H1 (cell line): ENCODE data around the gene MCHR1. TPM values are rescaled to one million over a fixed set of nuclear protein-coding genes. Genes with fewer than 3 reads are reported as not detected.
"Not testable (repeated sequence)": the region's sequence is repeated elsewhere in the genome, so short reads cannot be mapped to it uniquely, and the experiment has no call there.

ENCODE experiments used
- CTCF ChIA-PET: fragments of 300-600 bp; sonication (Branson Sonifier 250); formaldehyde crosslinking; loops from one replicate; lab custom pipeline; 2021; ENCODE audit not compliant: partially characterized antibody; lab: Charles Lee
- POLR2A ChIA-PET: fragments of 300-600 bp; sonication (Branson Sonifier 250); formaldehyde crosslinking; loops from one replicate; lab custom pipeline; 2021; ENCODE audit warnings: inconsistent platforms; ENCODE audit not compliant: partially characterized antibody; lab: Charles Lee
- DNase-seq, 2 experiments: peaks; one replicate each; pipeline versions ENCODE4 v3.0.0 to v3.0.0-alpha.2; 2010 to 2022; ENCODE audit warnings: low spot score in 2 of 2, low read depth in 1 of 2, mixed read lengths in 1 of 2
- FAIRE-seq: peaks from 2 replicates; lab custom pipeline; 2011; peaks lifted over from hg19 to GRCh38; lab: Jason Lieb, UNC
- H2AFZ ChIP-seq: 2 replicates; pipeline ENCODE4 v1.8.1; 2012; ENCODE audit warnings: low read length, inconsistent platforms
- H2AK5ac ChIP-seq: 2 replicates; pipeline ENCODE4 v1.6.1; 2013; ENCODE audit warnings: low read depth, low read length
- H2BK120ac ChIP-seq: replicated peaks from 2 replicates; pipeline ENCODE3; 2013; ENCODE audit warnings: low read depth, low read length, inconsistent platforms
- H2BK12ac ChIP-seq: 2 replicates; pipeline ENCODE4 v1.6.1; 2013; ENCODE audit warnings: low read depth, low read length
- H2BK15ac ChIP-seq: 2 replicates; pipeline ENCODE4 v1.6.1; 2013; ENCODE audit warnings: low read length
- H2BK20ac ChIP-seq: 2 replicates; pipeline ENCODE4 v1.6.1; 2013; ENCODE audit warnings: low read length
- H2BK5ac ChIP-seq: 2 replicates; pipeline ENCODE4 v1.6.1; 2013; ENCODE audit warnings: low read depth, low read length
- H3K14ac ChIP-seq: 2 replicates; pipeline ENCODE4 v1.6.1; 2013; ENCODE audit warnings: inconsistent platforms; ENCODE audit not compliant: insufficient read length
- H3K18ac ChIP-seq: 2 replicates; pipeline ENCODE4 v1.6.1; 2013; ENCODE audit warnings: low read length; ENCODE audit errors: extremely low read depth
- H3K23ac ChIP-seq: 2 replicates; pipeline ENCODE4 v1.6.1; 2013; ENCODE audit warnings: inconsistent platforms; ENCODE audit not compliant: insufficient read length
- H3K23me2 ChIP-seq: 2 replicates; pipeline ENCODE4 v1.6.1; 2013; ENCODE audit warnings: low read depth, low read length
- H3K27ac ChIP-seq: 2 replicates; pipeline ENCODE4 v1.6.1; 2011; ENCODE audit warnings: low read depth, low read length, inconsistent platforms
- H3K27me3 ChIP-seq, 4 experiments: replicated peaks in 1 of 4; 1 replicate in 1 of 4; 2 replicates in 3 of 4; pipeline versions ENCODE4 v1.6.1 to v1.8.1; 2011 to 2013; ENCODE audit warnings: low read length in 3 of 4, mild to moderate bottlenecking in 3 of 4, inconsistent platforms in 2 of 4, mixed read lengths in 2 of 4, moderate library complexity in 1 of 4; ENCODE audit not compliant: control insufficient read depth in 3 of 4, insufficient read depth in 3 of 4; ENCODE audit errors: extremely low read depth in 1 of 4
- H3K36me3 ChIP-seq, 4 experiments: 2 replicates each; pipeline versions ENCODE4 v1.6.1 to v1.8.1; 2011 to 2013; ENCODE audit warnings: mild to moderate bottlenecking in 4 of 4, low read length in 3 of 4, moderate library complexity in 2 of 4, control low read depth in 1 of 4, inconsistent platforms in 1 of 4; ENCODE audit not compliant: insufficient read depth in 4 of 4, control insufficient read depth in 2 of 4
- H3K4ac ChIP-seq: replicated peaks from 2 replicates; pipeline ENCODE3; 2013; ENCODE audit warnings: low read length, low read depth, mixed read lengths, inconsistent platforms; ENCODE audit not compliant: insufficient read length
- H3K4me1 ChIP-seq, 4 experiments: replicated peaks in 1 of 4; 1 replicate in 1 of 4; 2 replicates in 3 of 4; pipeline versions ENCODE4 v1.6.1 to v1.8.1; 2011 to 2013; ENCODE audit warnings: low read length in 3 of 4, inconsistent platforms in 2 of 4, mixed read lengths in 1 of 4; ENCODE audit not compliant: insufficient read depth in 4 of 4, control insufficient read depth in 3 of 4
- H3K4me2 ChIP-seq, 2 experiments: 2 replicates each; pipeline versions ENCODE4 v1.6.1 to v1.8.1; 2011 to 2013; ENCODE audit warnings: low read depth in 2 of 2, low read length in 2 of 2, control low read depth in 1 of 2, inconsistent platforms in 1 of 2, mild to moderate bottlenecking in 1 of 2; ENCODE audit not compliant: insufficient read depth in 1 of 2
- H3K4me3 ChIP-seq, 4 experiments: fragments of 200-600, 300-600 bp in 1 of 4; sonication (generic), shearing (Covaris generic), sonication (Bioruptor Twin) in 1 of 4; 2 replicates each; pipeline versions ENCODE4 v1.5.1 to v1.8.1; 2011 to 2016; ENCODE audit warnings: low read length in 4 of 4, low read depth in 3 of 4, control low read depth in 2 of 4, inconsistent platforms in 2 of 4, mild to moderate bottlenecking in 2 of 4, mixed read lengths in 1 of 4, moderate library complexity in 1 of 4; ENCODE audit not compliant: insufficient read depth in 2 of 4; ENCODE audit errors: extremely low read depth in 1 of 4
- H3K56ac ChIP-seq: replicated peaks from 2 replicates; pipeline ENCODE3; 2013; ENCODE audit warnings: low read depth, mild to moderate bottlenecking, mixed read lengths, low read length, inconsistent platforms; ENCODE audit not compliant: insufficient read length
- H3K79me1 ChIP-seq: 2 replicates; pipeline ENCODE4 v1.6.1; 2013; ENCODE audit warnings: low read depth, low read length, control low read depth
- H3K79me2 ChIP-seq, 2 experiments: 2 replicates each; pipeline versions ENCODE4 v1.6.1 to v1.8.1; 2012 to 2013; ENCODE audit warnings: low read length in 2 of 2, mild to moderate bottlenecking in 2 of 2, inconsistent platforms in 1 of 2; ENCODE audit not compliant: insufficient read depth in 2 of 2, control insufficient read depth in 1 of 2
- H3K9ac ChIP-seq, 4 experiments: replicated peaks in 1 of 4; 1 replicate in 1 of 4; 2 replicates in 3 of 4; pipeline versions ENCODE4 v1.6.1 to v1.8.1; 2011 to 2013; ENCODE audit warnings: low read depth in 3 of 4, low read length in 3 of 4, control low read depth in 2 of 4, mild to moderate bottlenecking in 2 of 4, moderate library complexity in 2 of 4, inconsistent platforms in 1 of 4; ENCODE audit errors: extremely low read depth in 1 of 4
- H3K9me3 ChIP-seq, 2 experiments: 2 replicates each; pipeline versions ENCODE4 v1.6.1 to v1.8.1; 2012 to 2013; ENCODE audit warnings: mild to moderate bottlenecking in 2 of 2, moderate library complexity in 2 of 2, control low read depth in 1 of 2, inconsistent platforms in 1 of 2, low read depth in 1 of 2, low read length in 1 of 2, mixed read lengths in 1 of 2; ENCODE audit not compliant: insufficient read depth in 2 of 2
- H4K20me1 ChIP-seq, 2 experiments: replicated peaks in 1 of 2; 2 replicates each; pipeline versions ENCODE3 to v1.8.1; 2011 to 2013; ENCODE audit warnings: inconsistent platforms in 2 of 2, low read length in 2 of 2, mild to moderate bottlenecking in 1 of 2; ENCODE audit not compliant: insufficient read depth in 2 of 2, control insufficient read depth in 1 of 2
- H4K5ac ChIP-seq: 2 replicates; pipeline ENCODE4 v1.6.1; 2013; ENCODE audit warnings: low read length, low read depth, mixed read lengths, inconsistent platforms; ENCODE audit not compliant: insufficient read length
- H4K8ac ChIP-seq: 2 replicates; pipeline ENCODE4 v1.8.0; 2013; ENCODE audit warnings: mild to moderate bottlenecking, moderate library complexity, low read length, inconsistent platforms; ENCODE audit not compliant: insufficient read depth; ENCODE audit errors: extremely low read depth
- H4K91ac ChIP-seq: replicated peaks from 2 replicates; pipeline ENCODE3; 2013; ENCODE audit warnings: low read length, mixed read lengths, inconsistent platforms; ENCODE audit not compliant: insufficient read length
- WGBS, 2 experiments: shearing (Covaris generic) in 1 of 2; methylation state at CpG; one replicate each; pipeline versions ENCODE4 v1.1.6 to v1.1.7; 2013 to 2015; ENCODE audit warnings: low lambda C conversion rate in 2 of 2, mixed read lengths in 2 of 2, inconsistent platforms in 1 of 2, low coverage in 1 of 2, missing lambda C conversion rate in 1 of 2; ENCODE audit not compliant: insufficient replicate concordance in 2 of 2, insufficient coverage in 1 of 2, insufficient read length in 1 of 2; ENCODE audit errors: extremely low coverage in 1 of 2, missing lambda C conversion rate in 1 of 2; 5-methylcytosine and 5-hydroxymethylcytosine counted together
- polyA plus RNA-seq, 7 experiments: library from polyadenylated mRNA; depleted of rRNA in 3 of 7; stranded (reverse) in 5 of 7; unstranded in 2 of 7; fragments of >200 nt in 5 of 7; fragments of 200-250 nt in 2 of 7; gene quantifications; 1 replicate in 5 of 7; 2 replicates in 1 of 7; 4 replicates in 1 of 7; pipeline versions ENCODE4 v1.2.1 to v1.2.3, GENCODE V29; 2011 to 2013; ENCODE audit warnings: missing spikeins in 2 of 7, mixed read lengths in 2 of 7
- total RNA-seq: library from RNA; stranded (reverse); fragmentation: NEBNext Ultra II Directional; extraction: Animal tissue kit (Norgen Biotek cat#: 25700); gene quantifications from 2 replicates; pipeline ENCODE4 v1.2.1, GENCODE V29; 2021

Gene MCHR1
- total and polyA plus RNA-seq, 2 of the 8 experiments (the other 6 are each of a cell fraction or from before 2014, with no cell fraction given), result 0.91 to 7.6 TPM

GRCh38 chr22:40655941-40656340 lies 23.3 kb upstream of the MCHR1 start:
- not testable (repeated sequence) for H2AK5ac ChIP-seq, H3K9ac ChIP-seq, H2BK120ac ChIP-seq, H4K5ac ChIP-seq, H3K23me2 ChIP-seq, H3K27me3 ChIP-seq, H4K20me1 ChIP-seq, H2AFZ ChIP-seq, H3K4ac ChIP-seq, H3K18ac ChIP-seq, H3K23ac ChIP-seq, H3K4me3 ChIP-seq, DNase-seq, H3K27ac ChIP-seq, H2BK15ac ChIP-seq, H3K4me1 ChIP-seq, H4K91ac ChIP-seq, H3K56ac ChIP-seq, H3K79me1 ChIP-seq, H3K4me2 ChIP-seq, H2BK12ac ChIP-seq, H4K8ac ChIP-seq, H3K79me2 ChIP-seq, H3K36me3 ChIP-seq, H2BK5ac ChIP-seq, FAIRE-seq, H3K14ac ChIP-seq, H2BK20ac ChIP-seq, H3K9me3 ChIP-seq
- ChIA-PET CTCF (interaction anchor here (0.6 to 4.6 kb wide), 9 partner anchors 9 to 1005 kb away, joined by 3 to 20 read pairs (median 4); no protein-coding TSS in a partner anchor), POLR2A (interaction anchor here (0.6 to 0.9 kb wide), 2 partner anchors 22 to 165 kb away, joined by 3 read pairs; no protein-coding TSS in a partner anchor)
- 90% methylated on average over 3 of the region's 3 CpGs; no CpG with 5 or more reads in 1 of the 2 experiments for WGBS, 2 experiments

- H3K4me2 ChIP-seq, H2BK20ac ChIP-seq, H3K27me3 ChIP-seq, H2BK15ac ChIP-seq, H3K23ac ChIP-seq, H3K79me1 ChIP-seq, H3K14ac ChIP-seq, H3K23me2 ChIP-seq, H2AK5ac ChIP-seq, H2BK120ac ChIP-seq, H4K8ac ChIP-seq, H4K20me1 ChIP-seq, H3K79me2 ChIP-seq, H3K4me1 ChIP-seq, H3K36me3 ChIP-seq, H3K27ac ChIP-seq, H3K56ac ChIP-seq, H2BK5ac ChIP-seq, H3K9me3 ChIP-seq, H3K4me3 ChIP-seq, H3K9ac ChIP-seq, H3K4ac ChIP-seq, H3K18ac ChIP-seq, POLR2A ChIA-PET, H2BK12ac ChIP-seq, H4K91ac ChIP-seq, DNase-seq, FAIRE-seq, H4K5ac ChIP-seq, H2AFZ ChIP-seq: not testable (repeated sequence)
- 89% methylated on average over 10 of the region's 10 CpGs; no CpG with 5 or more reads in 1 of the 2 experiments for WGBS, 2 experiments
- CTCF ChIA-PET, result interaction anchor here (1.2 to 2.0 kb wide), 3 partner anchors 10 to 104 kb away, joined by 3 to 6 read pairs (median 4); no protein-coding TSS in a partner anchor
Observed at GRCh38 chr22:40656651-40657050, 22.6 kb upstream of the MCHR1 start.
